OCI-M1 (cell line): ENCODE results near the gene REEP3.
A peak's percentile ranks its signal among the peaks of the same experiment; 100 is the strongest.
"Not testable (repeated sequence)": the region's sequence is repeated elsewhere in the genome, so short reads cannot be mapped to it uniquely, and the experiment has no call there.

Experiments
- DNase-seq: peaks from one replicate; lab custom pipeline; 2025; lab: John Stamatoyannopoulos, UW

Gene REEP3

GRCh38 chr10:63549810-63550209, 28.6 kb downstream of the REEP3 start:
- no peak for DNase-seq

DNA sequence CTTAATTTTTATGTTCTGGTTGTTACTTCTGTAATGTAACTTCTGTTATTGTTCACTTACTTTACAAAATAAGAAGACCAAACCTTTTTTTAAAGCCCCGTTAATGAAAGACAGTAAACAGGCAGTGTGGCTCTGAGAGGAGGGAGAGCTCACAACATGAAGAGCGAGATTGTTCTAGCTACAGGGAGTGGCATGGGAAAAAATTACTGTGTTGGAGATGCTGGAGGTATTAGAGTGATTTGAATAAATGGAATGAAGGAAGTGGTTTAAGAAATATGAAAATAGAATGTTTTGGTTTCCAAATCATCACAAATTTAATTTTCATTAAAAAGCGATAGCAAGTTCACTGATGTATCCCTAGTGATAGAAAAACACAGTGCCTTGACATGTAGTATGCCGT, 31.8 kb downstream of the REEP3 start:
- no peak for DNase-seq

- peak; percentile 31 for DNase-seq
Observed at GRCh38 chr10:63553473-63553872, 32.3 kb downstream of the REEP3 start.

DNA sequence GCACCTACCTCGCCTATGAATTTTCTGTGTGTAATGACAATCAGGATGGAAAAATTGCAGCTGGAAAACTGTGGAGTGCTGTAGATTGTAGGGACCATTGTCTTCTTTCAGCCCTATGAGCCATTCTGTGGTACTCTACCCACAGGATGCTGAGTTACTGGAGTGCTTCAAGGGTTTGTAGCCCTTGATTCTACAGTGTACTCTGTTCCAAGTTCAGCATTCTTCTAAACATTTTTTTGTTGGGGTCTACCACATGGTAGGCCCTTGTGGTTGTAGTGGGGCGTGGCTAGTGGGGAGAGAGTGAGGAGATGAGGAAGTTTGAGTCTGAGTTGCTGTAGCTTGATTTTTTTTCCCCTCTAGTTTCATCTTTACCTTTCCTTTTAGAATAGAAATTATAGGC, 33.5 kb downstream of the REEP3 start:
- peak; percentile 89 for DNase-seq

GRCh38 chr10:63555330-63555729, 34.1 kb downstream of the REEP3 start:
- no peak for DNase-seq

GRCh38 chr10:63558132-63558784, 37.1 kb downstream of the REEP3 start:
- no peak for DNase-seq

DNA sequence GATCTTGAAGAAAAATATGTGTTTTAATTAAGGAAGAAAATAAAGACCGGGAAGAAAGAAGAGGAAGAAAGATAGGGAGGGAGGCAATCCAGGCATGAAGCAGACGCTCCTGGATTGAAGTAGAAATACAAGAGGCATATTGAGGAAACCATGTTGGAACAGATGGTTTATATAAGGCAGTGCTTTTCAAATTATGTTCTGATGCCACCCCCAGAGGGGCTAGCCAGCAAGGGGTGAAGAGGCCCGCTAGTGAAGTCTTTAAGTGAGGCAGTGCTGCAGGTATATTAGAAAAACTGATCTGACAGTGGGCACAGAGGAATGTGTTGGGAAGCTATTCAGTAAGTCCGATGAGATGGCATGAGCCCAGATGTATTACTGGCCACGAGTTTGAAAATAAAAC, 40.1 kb downstream of the REEP3 start:
- DNase-seq: no peak

- no peak for DNase-seq
Observed at GRCh38 chr10:63562391-63562790, 41.2 kb downstream of the REEP3 start.

- DNase-seq: no peak
Observed at GRCh38 chr10:63562857-63563256, 41.7 kb downstream of the REEP3 start.

- no peak for DNase-seq
Observed at GRCh38 chr10:63563623-63564022, 42.4 kb downstream of the REEP3 start.

DNA sequence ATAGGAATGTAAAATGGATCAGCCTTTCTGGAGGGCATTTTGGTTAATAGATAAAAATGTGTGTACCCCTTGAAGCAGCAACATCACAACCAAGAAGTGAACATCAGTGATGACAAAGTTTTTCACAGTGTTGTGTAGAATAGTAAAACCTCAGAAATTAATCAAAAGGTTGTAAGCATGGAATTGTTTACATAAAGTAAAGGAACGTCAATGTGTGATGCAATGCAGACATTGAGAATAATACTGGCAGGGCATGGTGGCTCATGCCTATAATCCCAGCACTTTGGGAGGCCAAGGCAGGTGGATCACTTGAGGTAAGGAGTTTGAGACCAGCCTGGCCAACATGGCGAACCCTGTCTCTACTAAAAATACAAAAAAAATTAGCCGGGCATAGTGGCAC, 43.5 kb downstream of the REEP3 start:
- not testable (repeated sequence) for DNase-seq

DNA sequence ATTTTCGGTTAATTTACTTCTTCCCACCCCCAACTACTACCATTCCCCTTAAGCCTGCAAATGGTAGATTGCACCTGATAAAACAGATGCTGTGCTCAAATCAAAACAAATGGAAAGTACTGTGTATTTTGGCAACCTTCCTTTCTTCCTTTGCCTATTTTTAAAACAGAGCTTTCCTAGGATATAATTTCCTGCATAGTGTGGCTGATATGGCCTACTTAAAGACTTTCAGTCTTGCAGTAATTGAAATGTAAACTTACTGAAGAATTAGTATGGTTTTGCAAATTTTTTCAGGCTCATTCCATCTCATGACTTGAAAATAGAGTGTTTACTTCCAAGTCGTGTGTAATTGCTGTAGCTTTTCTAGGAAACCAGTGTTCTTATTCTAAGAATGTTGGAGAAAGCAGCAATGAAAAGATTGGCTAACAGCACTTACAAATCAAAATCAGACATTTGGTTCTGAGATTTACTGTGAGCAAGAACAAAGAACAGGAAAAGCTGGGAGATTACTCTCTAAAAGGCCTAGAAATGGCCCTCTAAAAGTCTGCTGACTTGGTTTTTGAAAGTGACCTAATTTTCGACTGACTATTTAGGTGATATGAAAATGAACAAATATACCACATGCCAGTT, 52.0 kb downstream of the REEP3 start:
- peak; percentile 73 for DNase-seq

GRCh38 chr10:63574011-63574410, 52.8 kb downstream of the REEP3 start:
- no peak for DNase-seq

DNA sequence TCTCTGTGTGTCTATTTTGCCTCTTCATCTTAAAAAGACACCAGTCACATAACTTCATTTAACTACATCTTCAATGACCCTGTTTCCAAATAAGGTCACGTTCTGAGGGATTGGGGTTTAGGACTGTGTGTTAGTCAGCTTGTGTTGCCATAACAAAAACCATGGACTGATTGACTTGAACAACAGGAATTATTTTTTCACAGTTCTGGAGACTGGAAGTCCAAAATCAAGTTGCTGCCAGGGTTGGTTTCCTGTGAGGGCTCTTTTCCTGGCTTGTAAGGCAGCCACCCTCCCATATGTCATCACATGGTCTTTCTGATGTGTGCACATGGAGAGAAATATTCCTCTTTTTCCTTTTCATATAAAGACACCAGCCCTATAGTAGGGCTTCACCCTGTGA, 55.3 kb downstream of the REEP3 start:
- DNase-seq: no peak

DNA sequence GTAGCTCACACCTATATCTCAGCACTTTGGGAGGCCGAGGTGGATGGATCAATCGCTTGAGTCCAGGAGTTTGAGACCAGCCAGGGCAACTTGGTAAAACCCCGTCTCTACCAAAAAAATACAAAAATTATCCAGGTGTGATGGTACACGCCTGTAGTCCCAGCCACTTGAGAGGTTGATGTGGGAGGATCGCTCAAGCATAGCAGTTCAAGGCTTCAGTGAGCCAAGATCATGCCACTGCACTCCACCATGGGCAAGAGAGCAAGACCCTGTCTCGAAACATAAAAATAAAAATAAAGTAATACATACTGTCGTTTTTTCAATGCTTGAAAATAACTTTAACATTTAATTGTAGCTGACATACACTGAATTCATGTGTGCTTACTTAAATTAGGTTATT, 57.3 kb downstream of the REEP3 start:
- no peak for DNase-seq

DNA sequence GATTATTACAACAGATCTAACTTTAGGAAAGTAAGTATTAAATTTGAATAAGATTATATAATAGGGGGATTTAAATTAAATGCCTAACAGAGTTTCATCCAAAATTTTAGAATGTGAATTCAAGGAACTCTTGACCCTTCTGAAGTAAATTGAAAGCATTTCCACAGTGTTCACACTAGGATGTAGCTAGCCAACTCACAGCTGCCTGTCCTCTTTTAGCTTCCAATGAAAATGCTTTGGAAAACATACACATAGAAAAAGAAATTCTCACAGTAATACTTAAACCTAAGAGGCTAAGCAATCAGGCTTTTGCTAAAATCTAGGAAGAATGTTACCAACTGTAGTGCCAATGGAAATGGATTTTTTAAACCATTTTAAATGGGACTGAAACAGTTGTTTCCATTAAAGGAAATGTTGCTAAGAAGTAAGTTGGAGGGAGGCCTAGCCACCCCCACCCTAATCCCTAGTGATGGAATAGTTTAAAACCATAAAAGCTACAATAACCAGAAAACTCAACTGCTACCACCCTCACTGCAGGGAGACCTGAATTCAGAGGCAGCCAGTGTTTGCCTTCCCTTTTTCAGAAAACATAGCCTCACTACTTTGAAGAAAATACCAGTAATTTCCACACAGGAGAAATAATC, 58.3 kb downstream of the REEP3 start:
- no peak for DNase-seq

- DNase-seq: no peak
Observed at GRCh38 chr10:63582690-63583089, 61.5 kb downstream of the REEP3 start.

- peak; percentile 87 for DNase-seq
Observed at GRCh38 chr10:63583397-63583796, 62.2 kb downstream of the REEP3 start.

GRCh38 chr10:63583909-63584724, 62.9 kb downstream of the REEP3 start:
- no peak for DNase-seq

DNA sequence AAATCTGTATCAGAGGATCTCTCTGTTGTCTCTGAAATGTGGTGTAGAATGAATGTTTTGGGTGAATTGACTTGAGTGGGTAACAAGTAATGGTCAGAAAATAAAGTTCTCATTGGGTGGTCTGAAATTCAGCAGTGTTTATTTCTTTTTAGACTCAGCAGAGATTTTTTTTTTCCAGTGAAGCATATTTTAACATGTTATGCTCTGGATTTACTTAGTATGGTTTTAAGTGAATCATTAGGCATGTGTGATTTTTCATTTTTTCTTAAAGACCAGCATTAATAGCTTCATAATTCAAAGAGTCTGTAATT, 63.5 kb downstream of the REEP3 start:
- DNase-seq: no peak

DNA sequence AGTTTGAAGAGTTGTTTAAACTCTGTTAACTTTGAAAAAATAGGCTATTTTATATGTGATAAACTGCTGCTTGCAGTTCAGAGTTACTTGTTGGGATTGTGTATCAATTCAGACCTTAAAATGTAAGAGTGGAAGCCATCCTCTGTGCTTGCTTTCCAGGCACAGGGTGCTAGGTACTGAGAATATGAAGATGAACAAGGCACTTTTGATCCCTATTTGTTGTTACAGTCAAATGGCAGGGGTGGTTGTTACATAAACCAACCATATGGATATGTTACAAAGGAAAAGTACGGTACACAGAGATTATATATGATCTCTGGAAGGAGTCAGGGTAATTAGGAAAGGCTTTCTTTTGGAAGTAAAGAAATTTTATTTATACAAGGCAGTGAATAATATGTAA, 63.8 kb downstream of the REEP3 start:
- DNase-seq: no peak

DNA sequence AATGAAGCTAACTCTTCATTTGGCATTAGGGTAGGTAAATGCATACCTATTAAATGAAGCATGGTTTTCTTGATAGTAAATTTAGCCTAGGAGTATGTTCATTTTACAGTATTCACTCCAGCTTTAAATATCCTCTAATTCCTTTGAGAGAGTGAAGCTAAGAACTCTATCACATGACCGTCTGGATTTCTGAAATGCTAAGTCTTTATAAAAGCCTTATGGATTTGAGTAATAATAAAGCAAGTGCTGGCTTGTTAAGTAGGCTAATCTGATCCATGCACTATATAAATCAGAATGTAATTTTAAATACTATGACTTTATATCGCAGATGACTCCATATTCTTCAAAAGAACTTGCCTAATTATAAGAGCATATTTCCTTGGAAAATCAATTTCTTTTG, 64.8 kb downstream of the REEP3 start:
- no peak for DNase-seq

DNA sequence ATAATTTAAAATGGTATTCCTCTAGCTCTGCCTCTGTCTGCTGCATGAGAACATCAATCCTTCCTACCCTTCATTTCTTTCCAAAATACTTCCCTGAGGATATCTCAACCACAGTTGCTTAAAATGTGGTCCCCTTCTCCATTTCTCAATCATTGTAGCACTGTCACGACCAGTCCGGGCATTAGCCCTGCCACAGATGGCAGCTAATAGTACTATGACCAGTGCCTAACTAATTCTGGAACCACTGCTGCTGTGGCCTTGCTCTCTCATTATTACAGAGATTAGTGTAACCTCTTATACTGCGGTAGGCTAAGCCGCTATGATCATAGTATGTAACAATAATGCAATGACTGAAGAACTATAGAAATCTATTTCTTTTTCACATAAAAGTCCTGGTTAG, 66.0 kb downstream of the REEP3 start:
- DNase-seq: no peak
